Activated naive CD4-positive, alpha-beta T cell treated with anti-CD3 and anti-CD28 coated beads, Interleukin-2, amount 50 U/mL, for 16 hours (primary cell): ENCODE results near the gene PLA2G2D.

Source experiments
- DNase-seq: peaks from one replicate; pipeline ENCODE4 v3.0.0-alpha.2; 2020

Gene PLA2G2D

GRCh38 chr1:20112279-20113000, 6.9 kb downstream of the PLA2G2D start:
- no peak for DNase-seq

DNA sequence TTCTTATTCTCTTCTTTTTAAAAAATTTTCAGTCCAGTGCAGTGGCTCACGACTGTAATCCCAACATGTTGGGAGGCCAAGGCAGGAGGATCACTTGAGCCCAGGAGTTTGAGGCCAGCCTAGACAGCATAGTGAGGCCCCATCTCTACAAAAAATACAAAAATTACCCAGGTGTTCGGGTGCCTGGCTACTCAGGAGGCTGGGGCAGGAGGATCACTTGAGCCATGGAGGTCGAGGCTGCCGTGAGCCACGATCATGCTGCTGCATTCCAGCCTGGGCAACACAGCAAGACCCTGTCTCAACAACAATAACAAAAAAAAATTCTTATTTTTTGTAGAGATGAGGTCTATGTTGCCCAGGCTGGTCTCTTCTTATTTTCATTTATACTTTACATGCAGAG, 7.9 kb downstream of the PLA2G2D start:
- no peak for DNase-seq

- DNase-seq: no peak
These were observed 8.7 kb downstream of the PLA2G2D start for GRCh38 chr1:20110679-20111078.

- DNase-seq: no peak
These were observed 10.0 kb downstream of the PLA2G2D start for GRCh38 chr1:20109223-20109856.

DNA sequence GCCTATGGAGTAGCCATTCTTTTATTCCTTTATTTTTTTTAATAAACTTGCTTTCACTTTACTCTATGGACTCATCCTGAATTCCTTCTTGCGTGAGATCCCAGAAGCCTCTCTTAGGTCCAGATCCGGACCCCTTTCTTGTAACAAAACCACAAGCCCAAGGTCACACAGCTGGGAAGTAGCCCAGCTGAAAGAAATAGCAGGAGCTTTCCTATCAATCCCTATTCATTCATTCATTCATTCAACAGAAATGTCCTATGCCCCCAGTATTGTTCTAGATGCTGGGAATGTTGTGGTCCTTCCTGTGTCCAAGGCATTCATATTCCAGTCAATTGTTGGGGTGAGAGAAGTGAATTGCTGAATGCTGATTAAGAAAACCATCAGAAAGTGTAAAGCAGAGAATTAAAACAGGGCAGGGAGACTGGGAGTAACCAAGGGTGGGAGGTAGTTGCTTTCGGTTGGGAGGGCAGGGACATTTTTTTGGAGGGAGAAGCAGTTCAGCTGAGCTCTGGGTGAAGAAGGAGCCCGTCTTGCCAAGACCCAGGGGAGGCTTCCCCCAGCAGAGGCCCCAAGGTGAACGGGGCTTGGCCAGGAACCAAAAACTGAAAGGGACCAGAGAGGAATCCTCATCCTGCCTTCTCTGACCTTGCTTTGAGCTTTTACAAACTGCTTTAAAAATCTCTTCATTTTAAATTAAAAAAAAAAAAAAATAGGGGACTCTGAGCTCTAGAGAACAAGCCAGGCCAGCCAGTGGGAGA, 10.8 kb downstream of the PLA2G2D start:
- no peak for DNase-seq

- DNase-seq: no peak
These were observed 11.5 kb downstream of the PLA2G2D start for GRCh38 chr1:20107796-20108195.

- DNase-seq: no peak
These were observed 12.0 kb downstream of the PLA2G2D start for GRCh38 chr1:20107351-20107750.

- DNase-seq: no peak
These were observed 13.5 kb downstream of the PLA2G2D start for GRCh38 chr1:20105856-20106255.

- DNase-seq: no peak
These were observed 16.5 kb downstream of the PLA2G2D start for GRCh38 chr1:20102875-20103274.

- peak; percentile 26 for DNase-seq
These were observed 18.5 kb downstream of the PLA2G2D start for GRCh38 chr1:20100632-20101355.

DNA sequence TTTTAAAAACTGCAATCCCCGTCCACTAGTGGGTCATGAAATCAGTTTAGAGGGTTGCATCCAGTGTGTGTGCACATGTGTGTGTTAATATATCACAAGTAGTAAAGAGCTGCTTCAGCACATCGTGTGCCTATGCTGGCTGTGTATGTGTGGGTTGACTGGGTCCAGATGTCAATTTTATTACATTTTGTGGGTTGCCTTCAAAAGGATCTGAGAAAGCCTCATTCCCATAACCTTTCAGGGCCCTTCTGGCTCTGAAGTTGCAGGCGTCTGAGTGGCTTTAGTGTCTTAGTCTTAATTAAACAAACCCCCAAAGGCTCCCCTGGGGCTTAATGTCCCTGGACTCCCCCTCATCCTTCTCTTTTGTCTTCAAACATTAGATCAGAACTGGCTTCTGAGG, 19.8 kb downstream of the PLA2G2D start:
- no peak for DNase-seq

- no peak for DNase-seq
These were observed 22.4 kb downstream of the PLA2G2D start for GRCh38 chr1:20096840-20097447.

GRCh38 chr1:20095564-20096434, 23.5 kb downstream of the PLA2G2D start:
- no peak for DNase-seq

GRCh38 chr1:20093940-20094391, 25.4 kb downstream of the PLA2G2D start:
- no peak for DNase-seq

DNA sequence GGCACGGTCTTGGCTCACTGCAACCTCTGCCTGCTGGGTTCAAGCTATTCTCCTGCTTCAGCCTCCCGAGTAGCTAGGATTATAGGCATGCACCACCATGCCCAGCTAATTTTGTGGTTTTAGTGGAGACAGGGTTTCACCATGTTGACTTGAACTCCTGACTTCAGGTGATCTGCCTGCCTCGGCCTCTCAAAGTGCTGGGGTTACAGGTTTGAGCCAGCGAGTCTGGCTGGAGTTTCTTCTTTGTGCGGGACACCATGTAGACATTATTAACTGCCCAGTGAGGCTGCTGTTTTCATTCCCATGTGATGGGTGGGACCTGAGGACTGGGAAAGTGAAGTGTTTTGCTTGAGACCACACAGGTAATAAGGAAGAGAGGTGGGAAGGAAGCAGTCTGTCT, 26.0 kb downstream of the PLA2G2D start:
- DNase-seq: no peak

GRCh38 chr1:20090641-20091040, 28.7 kb downstream of the PLA2G2D start:
- DNase-seq: no peak

DNA sequence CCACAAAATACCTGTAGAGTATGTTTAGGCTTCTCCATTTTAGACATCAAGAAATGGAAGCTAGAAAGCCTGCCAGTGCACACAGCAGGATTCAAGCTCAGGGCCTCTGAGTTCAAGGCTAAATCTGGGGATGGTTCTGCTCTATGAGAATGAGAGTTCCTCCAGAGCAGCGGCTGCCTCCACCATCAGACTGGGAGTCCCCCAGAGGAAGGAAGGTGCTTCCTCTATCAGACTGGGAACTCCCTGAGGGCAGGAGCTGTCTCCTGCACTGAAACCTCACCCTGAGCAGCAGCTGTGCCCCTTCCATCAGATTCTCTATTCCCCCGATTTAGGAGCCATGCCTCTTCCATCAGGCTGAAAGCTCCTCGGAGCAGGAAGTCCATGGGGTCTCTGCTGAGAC, 29.2 kb downstream of the PLA2G2D start:
- DNase-seq: no peak

DNA sequence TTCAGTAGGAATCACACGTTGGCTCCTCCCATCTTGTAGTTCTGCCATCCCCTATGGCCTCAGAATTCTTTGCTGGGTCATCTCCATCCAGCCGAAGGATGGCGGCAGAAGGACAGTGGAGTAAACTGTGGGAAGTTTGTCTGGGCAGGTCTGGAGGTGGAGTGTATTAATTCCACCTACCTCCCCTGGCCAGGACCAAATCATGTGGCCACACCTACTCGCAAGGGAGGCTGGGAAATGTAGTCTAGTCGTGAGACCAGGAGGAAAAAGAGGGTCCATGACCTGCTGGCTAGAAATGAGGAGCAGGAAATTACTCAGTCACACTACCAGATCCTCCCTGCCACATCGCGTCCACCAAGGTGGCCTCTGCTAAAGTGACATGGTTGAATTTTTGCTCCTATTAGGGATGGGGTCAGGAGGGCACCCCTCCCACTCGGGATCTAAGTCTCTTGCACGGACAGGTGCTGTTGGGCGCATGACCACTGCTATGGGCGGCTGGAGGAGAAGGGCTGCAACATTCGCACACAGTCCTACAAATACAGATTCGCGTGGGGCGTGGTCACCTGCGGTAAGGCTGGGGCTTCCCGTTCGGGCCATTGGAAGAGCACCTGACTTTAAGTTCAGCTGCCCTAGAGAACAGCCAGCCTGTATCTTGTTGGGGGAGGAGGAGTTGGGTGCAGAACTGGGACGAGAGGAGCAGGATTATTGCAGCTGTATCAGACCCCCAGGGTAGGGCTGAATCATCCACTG, 29.8 kb downstream of the PLA2G2D start:
- no peak for DNase-seq

DNA sequence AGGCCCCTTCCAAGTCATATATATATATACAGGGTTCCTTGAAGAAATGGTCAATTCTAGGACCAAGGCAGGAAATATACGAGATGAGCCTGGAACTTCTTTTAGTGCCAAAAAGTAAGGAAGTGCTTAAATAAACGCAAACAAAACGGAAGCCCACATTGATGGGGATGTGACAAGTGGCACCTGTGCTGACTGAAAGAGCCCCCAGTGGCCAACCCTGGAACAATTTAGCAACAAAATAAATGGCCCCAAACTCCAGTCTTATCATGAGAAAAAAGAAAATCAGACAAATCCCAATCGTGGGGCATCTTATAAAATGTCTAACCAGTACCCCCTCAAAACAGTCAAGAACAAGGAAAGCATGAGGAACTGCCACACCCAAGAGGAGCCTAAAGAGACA, 31.7 kb downstream of the PLA2G2D start:
- no peak for DNase-seq

DNA sequence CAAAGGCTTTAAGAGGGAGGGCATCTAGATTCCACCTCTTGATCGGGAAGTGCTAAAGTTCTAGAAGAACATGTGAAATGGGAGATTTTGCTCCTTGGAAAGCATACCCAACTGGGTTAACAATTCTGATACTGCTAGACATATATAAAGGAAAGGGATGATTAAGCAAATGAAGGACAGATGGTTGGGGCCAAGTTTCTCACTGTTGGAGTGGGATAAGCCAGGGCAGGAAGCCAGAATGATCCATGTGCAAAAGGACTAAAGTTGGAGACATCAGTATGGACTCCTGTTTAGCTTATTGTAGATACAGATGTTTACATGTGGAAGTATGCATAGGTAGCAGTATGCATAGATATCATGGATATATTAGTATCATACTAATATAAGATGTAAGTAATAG, 32.5 kb downstream of the PLA2G2D start:
- DNase-seq: no peak
